Neural cell (in vitro differentiated cells): ENCODE results near the gene PRDM15. TPM values are rescaled to one million over a fixed set of nuclear protein-coding genes. Genes with fewer than 3 reads are reported as not detected.

Experiments used
- H2AFZ ChIP-seq: fragments of 200-600, 300-800 bp; sonication (generic), shearing (Covaris generic); 2 replicates; pipeline ENCODE4 v1.6.0; 2014; ENCODE audit warnings: low read depth, mild to moderate bottlenecking, antibody characterized with exemption, low read length, moderate library complexity
- H3F3A ChIP-seq: fragments of 200-600 bp; shearing (Covaris generic); 2 replicates; pipeline ENCODE4 v1.6.1; 2016; ENCODE audit warnings: mild to moderate bottlenecking, moderate library complexity, mixed read lengths, antibody characterized with exemption, low read length; ENCODE audit not compliant: insufficient read depth, poor library complexity, severe bottlenecking
- H3K27ac ChIP-seq: fragments of 200-600, 300-800 bp; sonication (generic), shearing (Covaris generic); 2 replicates; pipeline ENCODE4 v1.5.1; 2014; ENCODE audit warnings: mild to moderate bottlenecking, low read length, moderate library complexity
- H3K27me3 ChIP-seq: fragments of 300-800, 200-600 bp; sonication (generic), shearing (Covaris generic); 2 replicates; pipeline ENCODE4 v1.6.0; 2014; ENCODE audit warnings: mild to moderate bottlenecking, low read depth, low read length, moderate library complexity; ENCODE audit not compliant: insufficient read depth
- H3K36me3 ChIP-seq: fragments of 300-800, 200-600 bp; sonication (generic), shearing (Covaris generic); 2 replicates; pipeline ENCODE4 v1.5.1; 2014; ENCODE audit warnings: mild to moderate bottlenecking, antibody characterized with exemption, low read length, moderate library complexity; ENCODE audit not compliant: insufficient read depth
- H3K4me2 ChIP-seq: fragments of 300-800, 200-600 bp; sonication (generic), shearing (Covaris generic); 2 replicates; pipeline ENCODE4 v1.6.0; 2014; ENCODE audit warnings: mild to moderate bottlenecking, low read length
- H3K4me3 ChIP-seq: fragments of 300-800, 200-600 bp; sonication (generic), shearing (Covaris generic); 2 replicates; pipeline ENCODE4 v1.5.1; 2014; ENCODE audit warnings: mild to moderate bottlenecking, low read length, moderate library complexity
- H3K79me2 ChIP-seq: fragments of 200-600 bp; shearing (Covaris generic); replicated peaks from 2 replicates; pipeline ENCODE4 v1.6.0; 2014; ENCODE audit warnings: mild to moderate bottlenecking, low read length, moderate library complexity; ENCODE audit not compliant: insufficient read depth
- H3K9ac ChIP-seq: fragments of 300-800, 200-600 bp; sonication (generic), shearing (Covaris generic); 2 replicates; pipeline ENCODE4 v1.6.1; 2016; ENCODE audit warnings: mild to moderate bottlenecking, low read length, mixed read lengths
- H3K9me2 ChIP-seq: fragments of 200-600 bp; shearing (Covaris generic); 2 replicates; pipeline ENCODE4 v1.6.1; 2016; ENCODE audit warnings: mild to moderate bottlenecking, low read length, mixed read lengths; ENCODE audit not compliant: insufficient read depth
- H3K9me3 ChIP-seq: fragments of 200-600, 300-800 bp; sonication (generic), shearing (Covaris generic); 2 replicates; pipeline ENCODE4 v1.6.1; 2016; ENCODE audit warnings: mild to moderate bottlenecking, mixed run types, low read length, moderate library complexity, mixed read lengths
- H4K20me1 ChIP-seq: fragments of 200-600 bp; shearing (Covaris generic); 2 replicates; pipeline ENCODE4 v1.6.1; 2016; ENCODE audit warnings: mild to moderate bottlenecking, mixed run types; ENCODE audit not compliant: insufficient read depth
- EP300 ChIP-seq: fragments of 450-650 bp; conservative IDR thresholded peaks from 2 replicates; pipeline ENCODE4 v1.6.1; 2014; ENCODE audit warnings: antibody characterized with exemption, mild to moderate bottlenecking, moderate library complexity; ENCODE audit not compliant: poor library complexity, severe bottlenecking
- EZH2 ChIP-seq: fragments of 200-600, 300-800 bp; shearing (Covaris generic), sonication (generic); IDR thresholded peaks from 2 replicates; pipeline ENCODE4 v1.6.1; 2014; ENCODE audit warnings: antibody characterized with exemption, low read length, borderline replicate concordance, mild to moderate bottlenecking; ENCODE audit not compliant: insufficient read depth, poor library complexity, severe bottlenecking
- MXI1 ChIP-seq: fragments of 450-650 bp; conservative IDR thresholded peaks from 2 replicates; pipeline ENCODE4 v1.6.1; 2014; ENCODE audit warnings: antibody characterized with exemption, mild to moderate bottlenecking; ENCODE audit not compliant: poor library complexity, severe bottlenecking
- RAD21 ChIP-seq: fragments of 450-650 bp; conservative IDR thresholded peaks from 2 replicates; pipeline ENCODE4 v1.6.1; 2014; ENCODE audit warnings: antibody characterized with exemption, mild to moderate bottlenecking, moderate library complexity
- REST ChIP-seq: IDR thresholded peaks from 2 replicates; pipeline ENCODE4 v1.6.1; 2012; ENCODE audit warnings: borderline replicate concordance
- SMC3 ChIP-seq: fragments of 450-650 bp; conservative IDR thresholded peaks from 2 replicates; pipeline ENCODE4 v1.6.1; 2014; ENCODE audit warnings: antibody characterized with exemption, mild to moderate bottlenecking, moderate library complexity; ENCODE audit not compliant: poor library complexity
- TAF1 ChIP-seq: IDR thresholded peaks from 2 replicates; pipeline ENCODE4 v1.6.1; 2012; ENCODE audit warnings: low read depth
- polyA plus RNA-seq: library from polyadenylated mRNA; depleted of rRNA; stranded (reverse); fragments of >200 nt; gene quantifications from 2 replicates; pipeline ENCODE4 v1.2.3, GENCODE V29; 2014

The PRDM15 gene
- polyA plus RNA-seq, 1 donor from 2014 or later: 4.1 TPM

- Histone ChIP-seq H3K4me3 (no peak overlapping the region), H3K27ac (no peak overlapping the region), H3K79me2 (no peaks in the 10 kb centered on the region), H2AFZ (no peak overlapping the region), H3K9ac (no peak overlapping the region), H3F3A (no peaks in the 10 kb centered on the region), H3K27me3 (no peaks in the 10 kb centered on the region), H3K9me2 (no peaks in the 10 kb centered on the region), H3K9me3 (no peaks in the 10 kb centered on the region), H4K20me1 (no peaks in the 10 kb centered on the region), H3K36me3 (no peaks in the 10 kb centered on the region), H3K4me2 (no peak overlapping the region)
- TF ChIP-seq EP300: no peak
- no peak for TF ChIP-seq EZH2
- TF ChIP-seq REST: no peak
- TF ChIP-seq MXI1: no peak
Measured at GRCh38 chr21:41888749-41889376, 9.7 kb upstream of the PRDM15 start.

GRCh38 chr21:41887667-41888066 is 8.5 kb upstream of the PRDM15 start:
- Histone ChIP-seq H3K27ac (peak overlapping the region; percentile 54), H3K79me2 (no peaks in the 10 kb centered on the region), H3K36me3 (no peaks in the 10 kb centered on the region), H3F3A (no peaks in the 10 kb centered on the region), H3K9me2 (no peaks in the 10 kb centered on the region), H3K4me3 (peak overlapping the region; percentile 7), H4K20me1 (no peaks in the 10 kb centered on the region), H3K27me3 (no peaks in the 10 kb centered on the region), H3K9ac (peak overlapping the region; percentile 11), H3K4me2 (no peak overlapping the region), H3K9me3 (no peaks in the 10 kb centered on the region), H2AFZ (no peak overlapping the region)
- TF ChIP-seq SMC3 (no peak), EP300 (peak; percentile 55)

GRCh38 chr21:41886328-41886727 is 7.2 kb upstream of the PRDM15 start:
- Histone ChIP-seq H3K4me2 (no peak overlapping the region), H3K27me3 (no peaks in the 10 kb centered on the region), H3K9me2 (no peaks in the 10 kb centered on the region), H3K9ac (no peak overlapping the region), H4K20me1 (no peaks in the 10 kb centered on the region), H2AFZ (no peak overlapping the region), H3K9me3 (no peaks in the 10 kb centered on the region), H3K79me2 (no peaks in the 10 kb centered on the region), H3K27ac (no peak overlapping the region), H3K36me3 (no peaks in the 10 kb centered on the region), H3F3A (no peaks in the 10 kb centered on the region), H3K4me3 (no peak overlapping the region)
- no peak for TF ChIP-seq TAF1
- no peak for TF ChIP-seq RAD21
